Measurements from ENCODE around the gene CES1.
"Not testable (repeated sequence)": the region's sequence is repeated elsewhere in the genome, so short reads cannot be mapped to it uniquely, and the experiment has no call there.

GRCh38 chr16:55792934-55793374 is 39.9 kb downstream of the CES1 start:
- not testable (repeated sequence) for TF ChIP-seq CTCF, POLR2A (IDR thresholded peaks at IDR 0.05)

Measured in ovary (tissue), 3 donors.